ENCODE data around the gene BRPF3. TPM values are rescaled to one million over a fixed set of nuclear protein-coding genes. Genes with fewer than 3 reads are reported as not detected.

The BRPF3 gene
- polyA plus RNA-seq, 1 donor from 2014 or later: 10.1 TPM

DNA sequence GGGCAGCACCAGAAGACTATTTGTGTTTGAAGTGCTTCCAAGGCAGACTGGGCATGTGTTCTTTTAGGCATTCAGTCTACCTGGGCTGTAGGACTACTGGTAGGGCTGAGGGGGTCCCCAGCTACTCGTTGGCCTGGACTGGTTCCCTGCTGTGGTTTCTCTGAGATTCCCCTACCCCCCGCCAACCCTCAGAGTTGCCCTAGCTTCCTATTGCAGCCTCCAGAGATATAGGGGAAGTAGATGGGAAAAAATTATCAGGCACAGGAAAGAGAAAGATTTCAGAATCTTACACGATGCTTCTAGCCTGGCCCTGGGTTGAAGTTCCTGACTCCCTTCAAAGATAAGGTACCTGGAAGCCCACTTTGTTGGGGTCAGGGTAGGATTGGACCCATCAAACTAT, 22.5 kb downstream of the BRPF3 start:
- no peak overlapping the region for H3K9ac ChIP-seq (ENCODE audit: low read length)
- H3K9me2 ChIP-seq (ENCODE audit: insufficient read depth, low read length): no peaks in the 10 kb centered on the region
- no peaks in the 10 kb centered on the region for H3K9me3 ChIP-seq (ENCODE audit: low read length)
- no peaks in the 10 kb centered on the region for H3K79me2 ChIP-seq (replicated peaks; ENCODE audit: insufficient read depth, low read length)
- no peak overlapping the region for H3K4me2 ChIP-seq (ENCODE audit: low read length)
- H2AFZ ChIP-seq (ENCODE audit: low read depth, low read length): no peak overlapping the region
- H4K20me1 ChIP-seq (ENCODE audit: insufficient read depth): no peaks in the 10 kb centered on the region
- TF ChIP-seq, protein P1, sequence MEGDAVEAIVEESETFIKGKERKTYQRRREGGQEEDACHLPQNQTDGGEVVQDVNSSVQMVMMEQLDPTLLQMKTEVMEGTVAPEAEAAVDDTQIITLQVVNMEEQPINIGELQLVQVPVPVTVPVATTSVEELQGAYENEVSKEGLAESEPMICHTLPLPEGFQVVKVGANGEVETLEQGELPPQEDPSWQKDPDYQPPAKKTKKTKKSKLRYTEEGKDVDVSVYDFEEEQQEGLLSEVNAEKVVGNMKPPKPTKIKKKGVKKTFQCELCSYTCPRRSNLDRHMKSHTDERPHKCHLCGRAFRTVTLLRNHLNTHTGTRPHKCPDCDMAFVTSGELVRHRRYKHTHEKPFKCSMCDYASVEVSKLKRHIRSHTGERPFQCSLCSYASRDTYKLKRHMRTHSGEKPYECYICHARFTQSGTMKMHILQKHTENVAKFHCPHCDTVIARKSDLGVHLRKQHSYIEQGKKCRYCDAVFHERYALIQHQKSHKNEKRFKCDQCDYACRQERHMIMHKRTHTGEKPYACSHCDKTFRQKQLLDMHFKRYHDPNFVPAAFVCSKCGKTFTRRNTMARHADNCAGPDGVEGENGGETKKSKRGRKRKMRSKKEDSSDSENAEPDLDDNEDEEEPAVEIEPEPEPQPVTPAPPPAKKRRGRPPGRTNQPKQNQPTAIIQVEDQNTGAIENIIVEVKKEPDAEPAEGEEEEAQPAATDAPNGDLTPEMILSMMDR (IDR thresholded peaks at IDR 0.05; ENCODE audit: poor library complexity, severe bottlenecking): no peak
- no peak for TF ChIP-seq POLR2AphosphoS5 (IDR thresholded peaks at IDR 0.05)
- no peak for TF ChIP-seq MXI1 (conservative IDR thresholded peaks at IDR 0.05; ENCODE audit: poor library complexity, severe bottlenecking)
- TF ChIP-seq EZH2 (IDR thresholded peaks at IDR 0.05; ENCODE audit: borderline replicate concordance, insufficient read depth, low read length, poor library complexity, severe bottlenecking): no peak
- TF ChIP-seq, protein P2, sequence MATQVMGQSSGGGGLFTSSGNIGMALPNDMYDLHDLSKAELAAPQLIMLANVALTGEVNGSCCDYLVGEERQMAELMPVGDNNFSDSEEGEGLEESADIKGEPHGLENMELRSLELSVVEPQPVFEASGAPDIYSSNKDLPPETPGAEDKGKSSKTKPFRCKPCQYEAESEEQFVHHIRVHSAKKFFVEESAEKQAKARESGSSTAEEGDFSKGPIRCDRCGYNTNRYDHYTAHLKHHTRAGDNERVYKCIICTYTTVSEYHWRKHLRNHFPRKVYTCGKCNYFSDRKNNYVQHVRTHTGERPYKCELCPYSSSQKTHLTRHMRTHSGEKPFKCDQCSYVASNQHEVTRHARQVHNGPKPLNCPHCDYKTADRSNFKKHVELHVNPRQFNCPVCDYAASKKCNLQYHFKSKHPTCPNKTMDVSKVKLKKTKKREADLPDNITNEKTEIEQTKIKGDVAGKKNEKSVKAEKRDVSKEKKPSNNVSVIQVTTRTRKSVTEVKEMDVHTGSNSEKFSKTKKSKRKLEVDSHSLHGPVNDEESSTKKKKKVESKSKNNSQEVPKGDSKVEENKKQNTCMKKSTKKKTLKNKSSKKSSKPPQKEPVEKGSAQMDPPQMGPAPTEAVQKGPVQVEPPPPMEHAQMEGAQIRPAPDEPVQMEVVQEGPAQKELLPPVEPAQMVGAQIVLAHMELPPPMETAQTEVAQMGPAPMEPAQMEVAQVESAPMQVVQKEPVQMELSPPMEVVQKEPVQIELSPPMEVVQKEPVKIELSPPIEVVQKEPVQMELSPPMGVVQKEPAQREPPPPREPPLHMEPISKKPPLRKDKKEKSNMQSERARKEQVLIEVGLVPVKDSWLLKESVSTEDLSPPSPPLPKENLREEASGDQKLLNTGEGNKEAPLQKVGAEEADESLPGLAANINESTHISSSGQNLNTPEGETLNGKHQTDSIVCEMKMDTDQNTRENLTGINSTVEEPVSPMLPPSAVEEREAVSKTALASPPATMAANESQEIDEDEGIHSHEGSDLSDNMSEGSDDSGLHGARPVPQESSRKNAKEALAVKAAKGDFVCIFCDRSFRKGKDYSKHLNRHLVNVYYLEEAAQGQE (IDR thresholded peaks at IDR 0.05; ENCODE audit: borderline replicate concordance): no peak
- no peaks in the 10 kb centered on the region for H3F3A ChIP-seq (ENCODE audit: insufficient read depth, low read length, poor library complexity, severe bottlenecking)
- H3K27ac ChIP-seq (ENCODE audit: low read length): no peak overlapping the region
- no peak overlapping the region for H3K4me3 ChIP-seq (ENCODE audit: low read length)
- no peaks in the 10 kb centered on the region for H3K36me3 ChIP-seq (ENCODE audit: insufficient read depth, low read length)
- H3K27me3 ChIP-seq (ENCODE audit: insufficient read depth, low read depth, low read length): no peaks in the 10 kb centered on the region

DNA sequence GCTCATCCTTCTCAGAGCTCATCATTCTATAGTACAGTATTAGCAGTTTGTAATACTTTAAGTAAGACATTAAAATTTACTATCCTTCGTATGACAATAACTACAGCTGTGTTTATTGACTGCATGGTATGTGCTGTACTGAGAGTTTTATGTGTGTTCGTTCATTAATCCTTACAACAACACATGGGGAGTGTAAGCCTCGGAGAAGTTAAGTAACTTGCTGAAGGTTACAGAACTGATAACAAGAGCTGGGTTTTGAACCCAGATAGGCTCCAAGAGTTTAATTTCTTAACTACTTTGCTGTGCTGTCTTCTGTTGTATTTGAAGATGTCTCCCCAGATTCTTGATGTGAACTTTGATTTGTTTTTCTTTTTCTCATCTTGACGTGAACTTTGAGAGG, 23.7 kb downstream of the BRPF3 start:
- no peaks in the 10 kb centered on the region for H3F3A ChIP-seq (ENCODE audit: insufficient read depth, low read length, poor library complexity, severe bottlenecking)
- no peak overlapping the region for H2AFZ ChIP-seq (ENCODE audit: low read depth, low read length)
- H3K9me2 ChIP-seq (ENCODE audit: insufficient read depth, low read length): no peaks in the 10 kb centered on the region
- TF ChIP-seq TAF1 (IDR thresholded peaks at IDR 0.05; ENCODE audit: low read depth) (no peak), EZH2 (IDR thresholded peaks at IDR 0.05; ENCODE audit: borderline replicate concordance, insufficient read depth, low read length, poor library complexity, severe bottlenecking) (no peak)
- TF ChIP-seq, protein P2 (IDR thresholded peaks at IDR 0.05; ENCODE audit: borderline replicate concordance): no peak
- no peaks in the 10 kb centered on the region for H3K79me2 ChIP-seq (replicated peaks; ENCODE audit: insufficient read depth, low read length)
- no peaks in the 10 kb centered on the region for H4K20me1 ChIP-seq (ENCODE audit: insufficient read depth)
- H3K9ac ChIP-seq (ENCODE audit: low read length): no peak overlapping the region
- no peak overlapping the region for H3K27ac ChIP-seq (ENCODE audit: low read length)
- no peaks in the 10 kb centered on the region for H3K27me3 ChIP-seq (ENCODE audit: insufficient read depth, low read depth, low read length)
- no peak overlapping the region for H3K4me2 ChIP-seq (ENCODE audit: low read length)
- H3K4me3 ChIP-seq (ENCODE audit: low read length): no peak overlapping the region
- H3K9me3 ChIP-seq (ENCODE audit: low read length): no peaks in the 10 kb centered on the region
- H3K36me3 ChIP-seq (ENCODE audit: insufficient read depth, low read length): peaks cover 4% of the 10 kb centered on the region
